Activated naive CD4-positive, alpha-beta T cell (primary cell): ENCODE measurements around the gene PHOSPHO1.
"Not testable (repeated sequence)": the region's sequence is repeated elsewhere in the genome, so short reads cannot be mapped to it uniquely, and the experiment has no call there.

Source experiments
- DNase-seq, 4 experiments: peaks; one replicate each; lab custom pipeline; 2025; lab: John Stamatoyannopoulos, UW

PHOSPHO1 gene

GRCh38 chr17:49193513-49194296, 36.9 kb downstream of the PHOSPHO1 start:
- peak in 1 of 4 experiments; percentile 13 for DNase-seq

GRCh38 chr17:49191917-49192741, 38.5 kb downstream of the PHOSPHO1 start:
- DNase-seq = peak; percentile 94 to 98 (median 96)

GRCh38 chr17:49191409-49191916, 39.1 kb downstream of the PHOSPHO1 start:
- no peak for DNase-seq

GRCh38 chr17:49190932-49191331, 39.7 kb downstream of the PHOSPHO1 start:
- DNase-seq = no peak

- DNase-seq = no peak
These were observed 43.3 kb downstream of the PHOSPHO1 start for GRCh38 chr17:49187301-49187700.

- not testable (repeated sequence) for DNase-seq
These were observed 45.2 kb downstream of the PHOSPHO1 start for GRCh38 chr17:49185381-49185780.

GRCh38 chr17:49184522-49184921, 46.1 kb downstream of the PHOSPHO1 start:
- DNase-seq = not testable (repeated sequence)

GRCh38 chr17:49183801-49184200, 46.8 kb downstream of the PHOSPHO1 start:
- no peak for DNase-seq

- no peak for DNase-seq
These were observed 47.2 kb downstream of the PHOSPHO1 start for GRCh38 chr17:49183341-49183740.

- DNase-seq = no peak
These were observed 49.5 kb downstream of the PHOSPHO1 start for GRCh38 chr17:49180998-49181635.

GRCh38 chr17:49180303-49180702, 50.3 kb downstream of the PHOSPHO1 start:
- DNase-seq = peak in 3 of 4 experiments; percentile 37 to 52 (median 50)

GRCh38 chr17:49175978-49176377, 54.6 kb downstream of the PHOSPHO1 start:
- not testable (repeated sequence) for DNase-seq
